ENCODE measurements around the gene SCUBE1.
A peak's percentile ranks its signal among the peaks of the same experiment; 100 is the strongest.

Gene SCUBE1

DNA sequence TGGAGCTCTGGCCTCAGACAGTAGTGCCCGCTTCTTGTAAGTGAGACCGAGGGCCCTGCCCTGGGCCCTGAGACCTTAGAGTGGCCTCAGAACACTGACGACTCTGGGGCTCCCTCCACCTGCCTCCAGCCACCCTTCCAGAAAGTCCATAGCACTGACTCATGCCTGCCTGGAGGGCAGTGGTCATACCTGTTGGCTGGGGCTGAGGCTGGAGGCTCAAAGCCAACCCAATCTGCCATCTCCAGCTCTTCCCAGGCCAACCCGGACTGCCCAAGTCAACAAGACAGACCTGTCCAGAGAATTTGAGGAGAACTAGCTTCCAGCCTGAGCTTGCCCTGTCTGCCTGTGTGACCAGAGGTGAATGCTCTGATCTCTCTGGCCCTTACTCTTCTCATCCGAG lies 89.3 kb downstream of the SCUBE1 start:
- peak; percentile 76 for DNase-seq

DNA sequence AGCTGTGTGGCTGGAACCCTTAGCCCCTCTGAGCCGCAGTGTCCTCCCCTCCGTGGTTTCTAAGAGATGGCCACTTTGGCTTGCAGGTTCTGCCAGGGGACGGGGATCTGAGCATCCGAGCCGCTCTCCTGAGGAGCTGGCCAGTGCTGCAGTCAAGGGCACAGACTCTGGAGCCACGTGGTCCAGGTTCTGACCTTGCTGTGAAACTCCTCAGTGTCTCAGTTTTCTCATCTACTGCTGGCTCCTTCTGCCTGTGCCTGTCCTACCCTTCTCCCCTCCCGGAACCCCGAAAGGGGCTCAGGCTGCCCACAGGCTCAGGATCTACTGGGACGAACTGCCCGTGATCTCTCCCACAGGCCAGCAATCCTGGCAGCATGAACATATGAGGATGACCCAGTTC lies 90.9 kb downstream of the SCUBE1 start:
- no peak for DNase-seq

DNA sequence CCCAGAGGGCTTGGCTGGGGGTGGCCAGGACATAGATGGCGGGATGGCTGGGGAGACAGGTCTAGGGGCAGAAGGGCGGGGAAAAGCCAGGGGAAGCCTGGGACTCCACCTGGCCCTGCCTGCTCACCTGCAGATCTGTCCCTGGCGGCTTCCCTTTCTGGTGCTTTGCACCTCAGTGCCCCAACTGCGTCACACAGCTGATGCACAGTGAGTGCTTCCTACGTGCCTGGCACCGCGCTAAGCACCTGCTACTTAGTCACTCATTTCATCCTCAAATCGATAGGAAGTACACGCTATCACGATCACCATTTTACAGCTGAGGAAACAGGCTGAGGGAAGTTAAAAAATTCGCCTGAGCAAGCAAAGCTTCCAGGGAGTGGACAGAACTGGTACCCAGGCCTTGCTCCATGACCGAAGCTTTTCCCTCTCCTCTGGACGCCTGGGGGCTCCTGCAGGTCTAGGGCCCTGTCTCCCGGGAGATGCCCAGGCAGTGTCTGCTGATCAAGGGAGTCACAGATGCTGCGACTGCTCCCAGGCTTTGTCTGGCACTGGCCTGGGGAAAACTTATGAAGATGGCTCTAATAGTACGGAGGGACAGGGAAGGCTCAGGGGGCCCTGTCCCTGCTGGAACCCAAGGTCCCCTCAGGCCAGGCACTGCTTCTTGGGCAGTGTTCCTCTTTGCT lies 93.2 kb downstream of the SCUBE1 start:
- no peak for DNase-seq

DNA sequence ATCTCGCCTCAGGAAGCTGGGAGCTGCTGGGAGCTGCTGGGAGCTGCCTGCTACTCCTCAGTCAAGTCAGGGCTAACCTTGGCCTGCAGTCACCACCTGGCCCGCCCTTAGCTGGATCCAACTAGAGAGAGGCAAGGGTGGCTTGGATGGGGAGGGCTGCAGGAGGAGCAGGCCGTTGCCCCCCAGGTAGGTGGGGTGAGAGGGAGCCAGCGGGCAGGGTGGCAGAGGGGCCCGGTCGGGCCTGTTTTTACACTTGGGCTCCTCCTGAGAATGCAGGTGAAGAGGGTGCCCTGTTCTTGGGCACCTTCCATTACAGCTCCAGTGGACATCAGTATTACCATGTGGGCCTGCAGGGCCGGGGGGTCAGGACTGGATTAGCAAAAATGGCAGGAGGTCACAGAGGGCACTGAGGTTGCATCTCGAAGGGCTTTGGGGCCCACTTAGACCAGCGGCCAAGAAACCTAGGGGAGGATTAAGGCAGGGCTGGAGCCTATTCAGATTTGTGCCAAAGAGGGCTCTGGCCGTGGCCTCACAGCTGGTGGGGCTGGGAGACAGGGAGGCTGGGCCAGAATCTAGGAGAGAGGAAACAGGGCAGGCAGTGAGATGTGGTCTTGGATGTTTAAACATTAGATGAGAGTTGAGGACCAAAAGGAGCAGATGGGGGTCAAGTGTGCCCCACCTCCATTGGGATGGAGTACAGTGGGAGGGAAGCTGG lies 95.5 kb downstream of the SCUBE1 start:
- DNase-seq = no peak

DNA sequence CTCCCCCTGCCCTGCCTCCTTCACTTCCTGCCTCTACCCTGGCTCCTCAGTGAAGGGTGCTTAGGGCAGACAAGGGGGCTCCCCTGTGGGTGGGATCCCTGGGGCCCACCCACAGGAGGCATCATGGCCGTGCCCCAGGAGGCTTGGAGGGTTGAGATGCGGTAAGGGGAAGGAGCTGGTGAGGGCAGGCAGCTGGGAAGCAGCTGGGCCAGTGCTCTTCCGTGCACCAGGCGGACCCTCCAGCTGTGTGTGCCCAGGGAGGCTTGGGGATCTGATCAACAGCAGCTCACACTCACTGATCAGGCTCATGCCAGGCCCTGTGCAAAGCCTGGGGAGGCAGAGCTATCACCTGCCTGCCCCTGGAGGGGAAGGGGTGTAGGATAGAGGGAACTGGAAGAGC lies 97.0 kb downstream of the SCUBE1 start:
- DNase-seq = no peak

DNA sequence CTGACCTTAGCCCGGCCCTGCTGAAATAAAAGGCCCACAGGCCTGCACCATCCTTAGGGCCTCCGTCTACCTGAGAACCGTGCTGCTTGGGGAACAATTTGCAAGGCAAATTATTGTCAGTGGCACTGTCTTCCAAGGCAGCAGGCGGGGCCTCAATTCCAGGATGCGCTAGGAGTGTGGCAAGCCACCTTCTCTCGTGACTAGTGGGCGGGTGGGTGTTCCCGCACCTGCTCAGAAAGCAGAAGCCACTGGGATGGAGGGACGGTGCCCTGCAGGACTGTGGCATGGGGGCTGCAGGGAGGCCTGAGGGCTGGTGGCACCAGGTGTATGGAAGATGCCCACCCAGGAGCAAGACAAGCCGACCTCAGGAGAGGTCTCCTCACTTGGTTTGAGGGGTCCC lies 97.5 kb downstream of the SCUBE1 start:
- no peak for DNase-seq

DNA sequence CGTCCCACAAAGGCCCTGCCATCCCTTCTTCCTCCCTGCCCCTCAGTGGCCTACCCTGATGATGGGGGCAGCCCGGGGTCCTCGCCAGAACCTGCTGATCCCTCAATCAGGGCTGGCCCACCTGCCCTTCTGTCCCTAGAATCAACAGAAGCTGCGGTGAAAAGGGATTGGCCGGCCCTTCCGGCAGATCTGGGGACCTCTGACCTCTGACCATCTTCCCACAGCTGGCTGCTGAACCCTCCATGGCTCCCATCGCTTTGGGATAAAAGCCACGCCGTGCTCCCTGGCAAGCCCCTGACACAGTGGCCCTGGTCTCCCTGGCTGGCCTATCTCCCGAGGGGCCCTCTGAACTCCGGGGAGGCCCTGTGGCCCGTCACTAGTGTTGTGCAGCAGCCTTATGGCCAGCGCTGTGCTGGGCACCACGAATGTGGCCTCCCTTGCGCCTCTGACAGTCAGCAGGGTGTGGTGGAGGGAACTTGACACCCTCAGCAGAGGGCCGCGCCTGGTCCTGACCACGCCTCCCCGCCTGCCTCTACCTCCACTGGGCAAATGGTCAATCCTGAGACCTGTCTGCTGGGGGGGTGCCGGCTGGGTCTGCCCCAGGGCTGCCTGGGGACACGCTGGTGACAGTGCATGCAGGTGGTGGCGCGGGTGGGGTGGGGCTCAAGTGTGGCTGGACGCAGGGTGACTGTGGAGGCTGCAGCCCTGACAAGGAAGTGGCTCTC lies 98.2 kb downstream of the SCUBE1 start:
- DNase-seq = no peak

DNA sequence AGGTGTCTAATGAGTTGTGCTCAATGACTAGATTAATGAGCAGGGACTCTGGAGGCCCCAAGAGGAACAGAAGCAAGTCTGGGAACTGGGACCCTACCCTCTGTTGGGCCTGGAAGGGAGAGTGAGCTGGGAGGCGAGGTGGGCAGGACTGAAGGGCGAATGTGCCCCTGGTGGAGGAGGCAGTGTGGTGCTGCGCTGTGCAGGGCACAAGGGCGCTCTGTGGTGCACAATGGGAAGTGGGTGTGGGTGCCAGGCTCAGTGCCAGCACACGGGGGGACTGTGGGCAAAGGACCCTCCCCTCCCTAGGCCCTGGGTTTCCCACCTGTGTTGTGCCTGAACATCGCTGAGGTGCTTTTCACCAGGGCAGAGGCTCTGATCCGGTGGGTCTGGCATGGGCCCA lies 98.8 kb downstream of the SCUBE1 start:
- no peak for DNase-seq

DNA sequence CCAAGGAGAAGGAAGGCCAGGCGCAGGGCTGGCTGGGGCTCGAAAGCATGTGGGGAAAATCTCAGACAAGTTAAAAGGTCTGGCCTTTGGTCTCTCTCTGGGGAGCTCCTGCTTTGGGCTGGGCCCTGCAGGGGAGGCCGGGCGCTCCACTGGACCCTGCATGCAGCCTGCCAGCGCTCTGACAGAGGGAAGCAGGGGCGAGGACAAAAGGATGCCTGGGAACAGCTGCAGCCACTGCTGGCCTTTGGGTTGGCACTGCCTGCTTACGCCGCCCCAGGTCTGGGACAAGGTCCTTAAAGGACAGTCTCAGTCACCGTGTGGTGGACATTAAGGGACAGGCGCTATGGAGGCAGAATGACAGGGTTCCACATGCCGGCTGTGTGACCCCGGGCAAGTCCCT lies 99.8 kb downstream of the SCUBE1 start:
- no peak for DNase-seq

DNA sequence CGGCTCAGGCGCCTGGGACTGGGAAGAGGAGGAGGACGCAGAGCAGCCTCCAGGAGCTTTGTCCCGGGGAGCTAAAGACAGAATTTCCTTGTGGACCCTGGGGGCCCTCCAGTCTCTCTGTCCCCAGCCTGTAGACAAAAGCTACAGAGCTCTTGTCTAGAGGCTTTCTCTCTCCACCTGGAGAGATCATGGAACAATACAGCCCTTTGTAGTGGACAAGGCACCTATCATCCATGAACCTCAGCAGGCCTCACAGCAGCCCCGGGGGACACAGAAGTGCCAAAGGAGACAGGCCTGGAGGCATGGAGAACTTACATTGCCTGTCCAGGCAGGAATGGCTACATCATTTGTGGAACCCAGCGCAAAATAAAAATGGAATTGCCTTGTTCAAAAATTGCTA lies 100.5 kb downstream of the SCUBE1 start:
- DNase-seq = peak; percentile 75

DNA sequence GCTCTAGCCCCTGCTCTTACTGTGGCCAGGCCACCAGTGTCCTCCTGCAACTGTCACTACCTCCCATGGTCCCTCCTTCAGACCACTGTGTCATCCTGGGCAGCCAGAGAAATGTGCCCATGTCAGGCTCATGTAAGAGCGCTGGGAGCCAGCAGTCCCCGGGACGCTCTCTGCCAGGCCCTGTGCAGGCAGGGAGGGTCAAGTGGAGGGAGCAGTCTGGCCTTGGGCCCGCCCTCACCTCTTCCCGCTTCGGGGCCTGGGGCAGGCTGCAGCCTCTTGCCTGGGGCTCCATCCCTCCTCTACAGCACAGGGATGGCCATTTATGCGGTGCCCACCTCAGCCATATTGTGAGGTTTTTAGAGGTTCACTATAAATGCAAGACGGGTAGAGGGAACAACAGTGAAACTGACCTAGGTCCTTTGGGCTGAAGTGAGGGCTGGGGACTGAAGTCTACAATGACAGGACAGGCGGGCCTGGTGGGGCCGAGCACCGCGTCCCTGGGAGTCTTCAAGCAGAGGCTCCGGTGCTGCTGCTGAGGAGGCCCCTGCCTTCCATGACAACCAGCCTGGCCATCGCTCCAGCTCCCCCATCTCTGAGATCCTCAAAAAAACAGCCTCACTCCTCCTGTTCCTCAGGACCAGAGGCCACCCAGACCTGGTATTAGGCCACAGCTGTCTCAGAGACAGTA lies 101.3 kb downstream of the SCUBE1 start:
- no peak for DNase-seq

DNA sequence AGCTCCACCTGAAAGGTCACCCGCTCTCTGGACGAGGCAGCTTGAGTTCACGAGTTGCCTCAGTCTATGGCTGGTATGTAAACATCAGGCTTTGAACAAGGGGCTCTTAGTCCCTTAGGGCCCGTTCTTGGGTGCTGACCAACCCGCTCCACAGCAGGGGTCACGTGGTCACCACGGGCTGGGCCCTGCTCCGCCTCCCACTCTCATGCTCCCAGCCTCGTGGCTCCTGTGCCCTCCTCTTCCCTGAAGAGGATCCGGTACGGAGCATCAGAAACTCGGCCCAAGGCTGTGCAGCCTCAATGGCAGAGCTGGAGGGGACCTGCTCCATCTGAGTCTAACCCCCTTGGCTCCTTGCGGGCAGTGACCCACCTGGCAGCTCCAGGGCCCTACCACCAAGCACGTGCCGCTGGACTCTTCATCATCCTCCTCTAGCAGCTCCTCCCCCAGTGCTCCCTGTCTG lies 102.0 kb downstream of the SCUBE1 start:
- no peak for DNase-seq

DNA sequence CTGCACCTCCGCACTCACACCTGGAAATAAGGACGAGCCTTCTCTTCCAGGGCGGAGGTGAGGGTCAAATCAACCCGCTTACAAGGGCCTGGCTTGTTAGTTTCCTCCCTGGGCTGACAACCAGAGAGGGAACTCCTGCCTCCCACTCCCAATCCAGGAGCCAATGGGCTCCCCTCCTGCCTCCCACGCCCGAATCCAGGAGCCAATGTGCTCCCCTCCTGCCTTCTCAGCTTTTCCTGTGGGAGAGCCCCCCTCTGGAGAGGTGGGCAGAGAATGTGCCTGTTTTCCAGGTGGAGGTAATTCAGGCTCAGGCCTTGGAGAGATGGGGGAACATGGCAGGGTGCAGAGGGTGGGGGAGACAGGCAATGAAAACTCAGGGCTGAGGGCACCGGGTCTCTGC lies 102.6 kb downstream of the SCUBE1 start:
- no peak for DNase-seq

DNA sequence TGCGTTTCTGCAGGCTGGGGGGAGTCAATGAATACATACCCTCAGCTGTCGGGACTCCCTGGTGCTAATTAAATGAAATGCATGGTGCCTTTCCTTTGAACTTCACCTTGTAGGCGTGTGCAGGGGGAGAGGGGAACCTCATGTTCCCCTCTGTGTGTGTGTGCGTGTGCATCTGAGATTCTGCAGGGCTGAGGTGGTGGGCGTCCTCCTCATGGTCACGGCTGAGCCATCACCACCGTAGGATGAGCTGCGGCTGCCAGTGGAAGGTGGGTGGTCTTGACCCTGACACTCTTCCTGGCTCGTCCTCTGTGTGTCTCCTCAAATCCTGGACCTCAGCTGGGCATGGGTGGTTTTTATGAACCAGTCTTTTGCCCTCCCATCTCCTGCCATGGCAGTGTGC lies 103.2 kb downstream of the SCUBE1 start:
- DNase-seq = no peak

DNA sequence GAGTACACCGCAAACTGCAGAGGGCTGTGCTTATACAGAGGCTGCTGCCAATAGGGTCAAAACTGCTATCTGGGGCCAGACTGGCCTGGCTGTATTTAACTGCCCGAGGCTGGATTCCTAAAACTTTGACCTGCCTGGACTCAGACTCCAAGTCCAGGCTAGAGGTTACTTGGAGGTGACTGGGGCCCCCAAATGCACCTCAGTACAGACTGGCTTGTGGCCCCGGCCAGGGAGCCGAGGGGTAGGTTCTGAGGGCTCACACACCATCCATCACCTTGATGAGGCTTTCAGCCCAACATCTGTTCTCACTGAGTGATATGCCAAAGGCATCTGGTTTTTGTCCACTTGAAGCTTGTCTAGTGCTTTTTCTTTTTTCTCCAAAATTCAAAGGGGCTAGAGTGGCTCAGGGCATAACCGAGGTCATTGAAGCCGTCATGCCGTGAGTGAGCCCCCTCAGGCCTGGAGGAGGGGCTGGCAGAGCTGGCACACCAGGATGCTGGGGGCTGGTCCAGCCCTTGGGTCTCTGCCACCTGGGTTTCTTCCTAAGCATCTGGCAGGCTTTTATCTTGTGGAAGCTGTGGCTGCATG lies 103.9 kb downstream of the SCUBE1 start:
- DNase-seq = no peak

DNA sequence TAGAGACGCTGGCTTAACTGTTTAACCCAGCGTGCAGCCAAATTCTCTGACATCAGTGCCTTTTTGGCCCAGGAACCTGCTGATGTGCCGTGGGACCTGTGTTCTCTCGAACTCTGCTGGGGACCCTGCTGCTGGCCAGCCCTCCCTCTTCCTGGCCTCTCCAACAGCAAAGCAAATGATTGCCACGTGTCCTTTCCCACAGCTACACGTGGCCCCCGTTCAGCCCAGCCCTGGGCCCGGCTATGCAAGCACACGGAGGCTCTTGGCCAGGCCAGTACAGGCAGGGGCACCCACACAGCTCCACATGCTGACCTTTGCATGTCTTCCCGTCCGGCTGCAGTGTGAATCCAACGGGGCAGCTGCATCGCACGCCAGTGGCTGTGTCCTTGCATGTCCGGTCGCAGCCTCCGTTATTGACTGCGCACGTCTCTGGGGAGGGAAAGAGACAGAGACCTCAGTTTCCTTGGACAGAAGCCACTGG lies 104.6 kb downstream of the SCUBE1 start:
- DNase-seq = no peak

DNA sequence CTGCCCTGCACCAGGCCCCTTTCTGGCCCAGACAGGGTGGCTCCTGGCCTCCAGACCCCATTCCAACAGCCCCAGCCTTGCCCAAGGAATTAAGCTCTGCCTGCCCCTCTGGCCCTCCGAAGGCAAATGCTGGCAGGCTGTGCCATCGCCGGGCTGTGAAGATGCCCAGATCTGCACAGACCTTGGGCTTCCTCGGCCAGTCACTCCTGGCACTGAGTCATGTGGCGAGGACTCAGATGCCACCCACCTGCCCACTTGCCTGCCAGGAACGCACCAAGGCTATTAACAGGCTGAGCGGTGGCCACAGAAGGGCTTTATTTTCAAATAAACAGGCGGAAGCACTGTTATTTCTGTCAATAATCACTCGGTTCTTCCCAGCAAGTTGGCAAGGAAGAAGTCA lies 105.9 kb downstream of the SCUBE1 start:
- no peak for DNase-seq

DNA sequence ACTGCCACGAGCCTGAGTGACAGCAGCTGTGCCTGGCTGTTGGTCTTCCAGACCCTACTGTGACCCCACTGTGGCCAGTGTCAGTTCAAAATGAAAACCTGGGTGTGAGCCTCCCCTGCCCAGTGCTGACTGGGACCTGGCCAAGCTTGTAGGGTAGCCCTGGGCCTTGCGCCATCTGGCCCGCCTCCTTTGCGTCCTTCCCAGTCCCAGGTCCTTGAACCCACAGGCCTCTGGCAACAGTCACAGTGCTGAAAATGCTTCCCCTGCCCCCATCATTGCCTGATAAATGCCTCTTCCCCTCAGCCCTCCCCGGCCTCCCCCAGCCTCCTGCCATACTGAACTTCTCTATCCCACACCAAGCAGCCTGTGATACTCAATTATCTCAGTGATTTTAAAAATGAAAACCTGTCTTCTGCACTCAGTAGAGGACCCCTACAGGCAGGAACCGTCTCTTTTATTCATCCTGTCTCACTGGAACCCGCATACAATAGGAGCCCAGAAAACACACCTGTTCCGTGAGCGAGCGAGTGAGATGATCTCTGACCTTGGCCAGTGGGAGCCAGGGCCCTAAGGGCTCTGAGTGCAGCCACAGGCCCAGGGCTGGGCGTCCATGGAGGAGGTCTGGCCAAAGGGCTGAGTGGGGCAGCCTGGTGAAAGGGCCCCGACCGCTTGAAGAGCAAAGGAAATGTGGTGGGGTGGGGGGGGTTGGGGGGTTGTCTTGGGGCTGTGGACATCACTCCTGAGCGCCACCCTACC lies 106.6 kb downstream of the SCUBE1 start:
- DNase-seq = no peak

DNA sequence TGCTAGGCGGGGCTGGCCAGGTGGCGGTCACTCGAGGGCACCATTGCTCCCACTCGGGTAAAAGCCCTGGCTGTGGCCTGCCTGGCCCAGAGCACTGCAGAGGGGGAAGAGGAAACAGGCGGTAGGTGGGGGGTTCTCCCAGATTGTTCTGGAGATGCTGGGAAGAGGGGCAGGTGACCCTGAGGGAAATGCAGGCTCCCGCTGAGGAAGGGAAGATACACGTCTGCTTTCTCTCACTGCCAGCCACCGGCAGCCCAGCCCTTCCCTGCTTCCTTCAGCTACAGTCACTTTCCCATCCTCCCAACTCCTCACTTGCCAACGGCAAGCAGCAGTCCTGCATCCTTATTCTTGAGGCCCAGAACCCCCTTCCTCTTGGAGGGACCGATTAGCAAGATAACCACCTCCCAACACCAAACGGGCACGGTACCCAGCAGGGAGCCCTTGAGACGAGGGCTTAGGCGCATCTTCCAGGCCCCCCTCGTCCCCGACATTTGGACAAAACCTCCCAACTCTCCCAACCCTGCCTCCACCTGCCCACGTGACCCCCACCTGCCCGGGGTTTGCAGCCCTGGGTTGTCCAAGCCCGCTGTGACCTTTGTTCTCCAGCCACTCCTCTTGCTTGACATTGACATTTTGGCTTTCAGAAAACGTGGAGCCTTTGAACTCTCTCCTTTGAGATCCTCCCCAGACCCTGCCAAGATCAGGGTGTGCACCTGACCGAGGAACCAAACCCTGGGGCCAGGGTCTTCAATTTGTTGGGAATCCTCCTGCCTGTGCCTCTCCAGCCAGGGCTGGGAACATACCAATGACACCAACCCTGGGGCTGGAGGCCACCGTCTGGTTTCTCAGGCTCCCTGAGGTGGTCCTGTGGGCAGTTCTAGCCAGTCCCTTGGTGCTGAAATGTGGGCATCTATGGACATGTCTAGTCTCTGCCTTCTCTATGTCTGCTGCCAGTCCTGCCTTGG lies 107.4 kb downstream of the SCUBE1 start:
- no peak for DNase-seq

DNA sequence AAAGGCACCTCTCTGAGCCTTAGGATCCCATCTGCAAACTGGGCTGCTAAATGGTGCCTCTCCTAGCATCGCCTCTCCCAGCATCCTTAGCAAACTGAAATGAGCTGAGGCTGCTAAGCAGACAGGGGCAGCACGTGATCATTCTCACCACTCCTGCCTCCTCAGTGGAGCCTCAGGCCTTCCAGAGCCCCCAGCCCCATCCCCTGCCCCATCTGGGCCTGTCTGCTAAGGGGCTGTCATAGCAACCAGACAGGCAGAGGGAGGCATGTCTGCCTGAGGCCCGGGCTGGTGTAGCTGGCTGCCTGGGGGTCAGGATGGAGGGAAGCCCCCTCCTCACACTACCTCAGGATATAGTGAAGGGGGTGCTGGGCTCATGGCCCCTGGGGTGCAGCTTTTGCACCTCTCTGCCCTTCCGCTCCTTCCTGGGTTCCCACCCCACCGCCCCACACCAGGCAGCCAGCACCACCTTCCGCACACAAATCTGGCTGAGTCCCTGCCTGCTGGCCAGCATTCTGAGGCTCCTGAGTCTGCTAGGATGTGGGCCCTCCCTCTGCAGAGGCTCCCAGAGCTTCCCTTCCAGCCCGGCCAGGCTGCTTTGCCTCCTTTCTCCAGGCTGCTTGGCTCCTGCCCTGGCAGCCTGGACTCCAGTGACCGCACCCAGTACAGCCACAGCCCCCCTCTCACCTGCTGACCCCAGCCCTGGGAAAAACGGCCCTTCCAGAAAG lies 108.7 kb downstream of the SCUBE1 start:
- no peak for DNase-seq

Measured in islet precursor cell (in vitro differentiated cells).